Cardiac muscle cell (in vitro differentiated cells and primary cell): Measurements from ENCODE around the gene MTFP1. TPM values are rescaled to one million over a fixed set of nuclear protein-coding genes. Genes with fewer than 3 reads are reported as not detected.
"Not testable (repeated sequence)": the region's sequence is repeated elsewhere in the genome, so short reads cannot be mapped to it uniquely, and the experiment has no call there.

Experiments
- DNase-seq, 2 donors: peaks; one replicate each; pipeline versions ENCODE4 v3.0.0 to v3.0.0-alpha.2; 2010 to 2017; ENCODE audit warnings: low read depth in 1 of 2, low spot score in 1 of 2
- H3K27ac ChIP-seq: fragments of 200-600 bp; sonication (generic); 2 replicates; pipeline ENCODE4 v1.5.1; 2016
- H3K27me3 ChIP-seq: fragments of 200-600 bp; sonication (generic); 2 replicates; pipeline ENCODE4 v1.6.0; 2016; ENCODE audit warnings: control low read depth
- H3K36me3 ChIP-seq: fragments of 200-600 bp; sonication (generic); 2 replicates; pipeline ENCODE4 v1.5.1; 2016; ENCODE audit warnings: control low read depth
- H3K4me1 ChIP-seq: fragments of 200-600 bp; sonication (generic); 2 replicates; pipeline ENCODE4 v1.8.1; 2017; ENCODE audit warnings: low read depth, mild to moderate bottlenecking, mixed run types
- H3K4me3 ChIP-seq: fragments of 200-600 bp; sonication (generic); 2 replicates; pipeline ENCODE4 v1.5.1; 2016; ENCODE audit warnings: mild to moderate bottlenecking
- H3K9me3 ChIP-seq: fragments of 200-600 bp; sonication (generic); 2 replicates; pipeline ENCODE4 v1.5.1; 2017; ENCODE audit warnings: low read depth, mild to moderate bottlenecking, control low read depth
- CTCF ChIP-seq: IDR thresholded peaks from 2 replicates; pipeline ENCODE4 v1.5.1; 2012; ENCODE audit warnings: low read depth, mild to moderate bottlenecking, low read length
- polyA plus RNA-seq: library from polyadenylated mRNA; unstranded; fragments of >200 nt; fragmentation: Nextera tagmentation; extraction: Ambion mirVana; gene quantifications from 2 replicates; pipeline ENCODE4 v1.2.1, GENCODE V29; 2016
- total RNA-seq: library from RNA; depleted of rRNA; stranded (reverse); fragments of >200 nt; gene quantifications from 2 replicates; pipeline ENCODE4 v1.2.3, GENCODE V29; 2016

The MTFP1 gene
- total and polyA plus RNA-seq, 2 experiments from 2014 or later, result 39.3 to 100.0 TPM

GRCh38 chr22:30444632-30445437 lies 19.3 kb downstream of the MTFP1 start:
- H3K27me3 ChIP-seq, result no peaks in the 10 kb centered on the region
- H3K4me3 ChIP-seq, result no peak overlapping the region
- H3K36me3 ChIP-seq, result no peaks in the 10 kb centered on the region
- peak; percentile 82 for TF ChIP-seq CTCF
- H3K27ac ChIP-seq, result no peak overlapping the region
- peak; percentile 71 to 74 for DNase-seq
- H3K4me1 ChIP-seq, result no peaks in the 10 kb centered on the region
- no peaks in the 10 kb centered on the region for H3K9me3 ChIP-seq

- Histone ChIP-seq H3K36me3 (no peaks in the 10 kb centered on the region), H3K4me3 (no peak overlapping the region)
Measured at GRCh38 chr22:30445438-30446145, 20.0 kb downstream of the MTFP1 start.

GRCh38 chr22:30447656-30448055 lies 22.1 kb downstream of the MTFP1 start:
- Histone ChIP-seq H3K36me3 (no peaks in the 10 kb centered on the region), H3K9me3 (no peaks in the 10 kb centered on the region), H3K27ac (no peak overlapping the region), H3K4me1 (no peaks in the 10 kb centered on the region), H3K27me3 (no peaks in the 10 kb centered on the region), H3K4me3 (no peak overlapping the region)
- no peak for TF ChIP-seq CTCF
- DNase-seq, result no peak

More at GRCh38 chr22:30445438-30446145, 20.0 kb downstream of the MTFP1 start:
- Histone ChIP-seq H3K27me3 (no peaks in the 10 kb centered on the region), H3K4me1 (no peaks in the 10 kb centered on the region), H3K9me3 (no peaks in the 10 kb centered on the region), H3K27ac (no peak overlapping the region)
- no peak for DNase-seq
- no peak for TF ChIP-seq CTCF

GRCh38 chr22:30451488-30451887 lies 25.9 kb downstream of the MTFP1 start:
- H3K9me3 ChIP-seq, H3K27ac ChIP-seq, H3K36me3 ChIP-seq, H3K27me3 ChIP-seq, H3K4me3 ChIP-seq, H3K4me1 ChIP-seq: not testable (repeated sequence)
- peak in 1 of 2 donors; percentile 39 for DNase-seq

- no peak overlapping the region for H3K27ac ChIP-seq
- H3K36me3 ChIP-seq, result no peaks in the 10 kb centered on the region
- no peak for TF ChIP-seq CTCF
Measured at GRCh38 chr22:30452861-30453260, 27.3 kb downstream of the MTFP1 start.

More at GRCh38 chr22:30452861-30453260, 27.3 kb downstream of the MTFP1 start:
- Histone ChIP-seq H3K27me3 (no peaks in the 10 kb centered on the region), H3K4me1 (no peaks in the 10 kb centered on the region), H3K4me3 (no peak overlapping the region), H3K9me3 (no peaks in the 10 kb centered on the region)
- DNase-seq, result no peak
